Measurements from ENCODE around the gene TRIM2.

DNA sequence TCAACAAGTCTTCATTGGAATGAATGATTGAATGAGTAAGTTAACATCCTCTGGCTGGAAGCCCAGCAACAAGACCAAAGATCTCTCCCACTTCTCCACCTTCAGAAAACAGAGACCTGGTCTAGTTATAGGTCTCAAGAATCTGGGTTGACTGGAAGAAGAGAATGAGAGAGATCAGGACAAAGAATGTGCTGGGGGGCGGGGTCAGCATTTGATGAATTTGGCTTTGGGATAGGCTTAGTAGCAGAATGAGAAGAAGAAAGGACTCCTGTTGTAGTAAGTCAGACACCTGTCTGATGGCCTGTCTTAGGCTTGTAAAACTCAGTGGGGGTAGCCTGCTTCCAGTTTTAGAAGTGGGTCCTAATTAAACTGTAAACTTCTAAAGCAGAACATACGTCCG is 51.0 kb downstream of the TRIM2 start:
- TF ChIP-seq, protein P1, sequence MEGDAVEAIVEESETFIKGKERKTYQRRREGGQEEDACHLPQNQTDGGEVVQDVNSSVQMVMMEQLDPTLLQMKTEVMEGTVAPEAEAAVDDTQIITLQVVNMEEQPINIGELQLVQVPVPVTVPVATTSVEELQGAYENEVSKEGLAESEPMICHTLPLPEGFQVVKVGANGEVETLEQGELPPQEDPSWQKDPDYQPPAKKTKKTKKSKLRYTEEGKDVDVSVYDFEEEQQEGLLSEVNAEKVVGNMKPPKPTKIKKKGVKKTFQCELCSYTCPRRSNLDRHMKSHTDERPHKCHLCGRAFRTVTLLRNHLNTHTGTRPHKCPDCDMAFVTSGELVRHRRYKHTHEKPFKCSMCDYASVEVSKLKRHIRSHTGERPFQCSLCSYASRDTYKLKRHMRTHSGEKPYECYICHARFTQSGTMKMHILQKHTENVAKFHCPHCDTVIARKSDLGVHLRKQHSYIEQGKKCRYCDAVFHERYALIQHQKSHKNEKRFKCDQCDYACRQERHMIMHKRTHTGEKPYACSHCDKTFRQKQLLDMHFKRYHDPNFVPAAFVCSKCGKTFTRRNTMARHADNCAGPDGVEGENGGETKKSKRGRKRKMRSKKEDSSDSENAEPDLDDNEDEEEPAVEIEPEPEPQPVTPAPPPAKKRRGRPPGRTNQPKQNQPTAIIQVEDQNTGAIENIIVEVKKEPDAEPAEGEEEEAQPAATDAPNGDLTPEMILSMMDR (IDR thresholded peaks at IDR 0.05) = no peak
- no peak for TF ChIP-seq POLR2A (IDR thresholded peaks at IDR 0.05)

Measured in uterus (tissue), 2 donors.